CD4-positive, alpha-beta T cell treated with Interleukin-15 for 4 hours (primary cell): ENCODE measurements around the gene CHRM5.

Source experiments
- DNase-seq: peaks from one replicate; pipeline ENCODE4 v3.0.0-alpha.2; 2020; ENCODE audit warnings: low spot score

The CHRM5 gene, protein sequence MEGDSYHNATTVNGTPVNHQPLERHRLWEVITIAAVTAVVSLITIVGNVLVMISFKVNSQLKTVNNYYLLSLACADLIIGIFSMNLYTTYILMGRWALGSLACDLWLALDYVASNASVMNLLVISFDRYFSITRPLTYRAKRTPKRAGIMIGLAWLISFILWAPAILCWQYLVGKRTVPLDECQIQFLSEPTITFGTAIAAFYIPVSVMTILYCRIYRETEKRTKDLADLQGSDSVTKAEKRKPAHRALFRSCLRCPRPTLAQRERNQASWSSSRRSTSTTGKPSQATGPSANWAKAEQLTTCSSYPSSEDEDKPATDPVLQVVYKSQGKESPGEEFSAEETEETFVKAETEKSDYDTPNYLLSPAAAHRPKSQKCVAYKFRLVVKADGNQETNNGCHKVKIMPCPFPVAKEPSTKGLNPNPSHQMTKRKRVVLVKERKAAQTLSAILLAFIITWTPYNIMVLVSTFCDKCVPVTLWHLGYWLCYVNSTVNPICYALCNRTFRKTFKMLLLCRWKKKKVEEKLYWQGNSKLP

DNA sequence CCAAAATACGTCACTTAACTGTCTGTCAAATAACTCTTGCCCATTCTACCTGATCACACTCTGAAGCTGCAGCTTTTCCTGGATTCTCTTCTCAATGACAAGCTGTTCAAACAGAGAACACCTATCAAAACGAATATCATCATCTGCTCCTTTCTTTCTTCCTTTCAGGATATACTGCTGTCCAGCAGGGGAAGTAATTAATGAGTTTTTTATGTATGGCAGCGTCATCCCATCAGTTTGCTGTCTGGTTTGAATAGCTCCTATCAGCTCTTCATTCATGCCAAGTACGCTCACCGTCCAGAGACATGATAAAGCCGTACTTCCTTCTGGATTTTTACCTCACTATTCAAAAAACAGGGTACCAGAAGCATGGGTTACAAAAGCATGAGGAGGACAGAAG is at the start of gene CHRM5:
Gene CHRM5 (plus strand): TSS at position 274 of the 400 bp plus-strand sequence. CDS start 94,221 bp downstream, outside the sequence.
- no peak for DNase-seq

DNA sequence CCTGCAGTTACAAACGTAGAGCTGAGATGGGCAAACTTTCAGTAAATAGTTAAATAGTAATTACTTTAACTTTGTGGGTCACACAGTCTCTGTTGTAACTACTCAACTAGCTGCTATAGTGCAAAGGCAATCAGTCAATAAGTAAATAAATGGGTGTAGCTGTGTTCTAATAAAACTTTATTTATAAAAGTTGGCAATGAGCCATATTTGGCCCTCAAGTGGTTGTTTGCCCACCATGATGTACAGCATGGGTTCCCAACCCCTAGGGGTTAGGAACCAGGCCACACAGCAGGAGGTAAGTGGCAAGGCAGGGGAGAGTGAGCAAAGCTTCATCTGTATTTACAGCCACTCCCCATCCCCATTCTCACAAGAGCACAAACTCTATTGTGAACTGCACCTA is 44.9 kb upstream of the CHRM5 start:
- DNase-seq, result no peak

DNA sequence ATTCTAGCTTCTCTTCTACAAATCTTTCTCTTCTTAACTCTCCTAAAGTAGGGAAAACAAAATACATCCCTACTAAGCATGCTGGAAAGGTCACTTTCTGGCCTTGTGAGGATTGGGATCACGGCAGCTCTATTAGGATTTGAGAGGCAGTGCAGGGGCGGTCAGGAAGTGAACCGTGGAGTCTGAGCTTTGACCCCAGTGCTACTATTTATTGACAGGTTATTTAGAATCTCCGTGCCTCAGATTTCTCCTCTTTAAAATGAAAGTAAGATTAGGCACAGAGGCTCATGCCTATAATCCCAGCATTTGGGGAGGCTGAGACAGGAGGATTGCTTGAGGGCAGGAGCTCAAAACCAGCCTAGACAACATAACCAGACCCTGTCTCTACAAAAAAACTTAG is 42.0 kb upstream of the CHRM5 start:
- no peak for DNase-seq

DNA sequence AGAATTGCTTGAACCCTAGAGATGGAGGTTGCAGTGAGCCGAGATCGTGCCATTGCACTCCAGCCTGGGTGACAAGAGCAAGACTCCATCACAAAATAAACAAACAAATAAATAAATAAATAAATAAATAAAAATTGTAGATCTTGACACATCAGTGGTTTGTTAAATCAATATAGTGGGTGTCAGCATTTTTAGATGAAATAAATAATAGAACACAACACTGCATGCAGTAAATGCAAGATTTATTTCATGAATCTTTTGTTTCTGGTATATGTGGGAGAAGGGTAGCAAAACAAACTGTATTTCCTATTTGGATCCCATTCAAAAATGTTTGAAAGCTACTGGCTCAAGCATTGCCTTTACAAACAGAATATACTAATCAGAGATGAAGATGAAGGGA is 35.6 kb upstream of the CHRM5 start:
- DNase-seq, result no peak

DNA sequence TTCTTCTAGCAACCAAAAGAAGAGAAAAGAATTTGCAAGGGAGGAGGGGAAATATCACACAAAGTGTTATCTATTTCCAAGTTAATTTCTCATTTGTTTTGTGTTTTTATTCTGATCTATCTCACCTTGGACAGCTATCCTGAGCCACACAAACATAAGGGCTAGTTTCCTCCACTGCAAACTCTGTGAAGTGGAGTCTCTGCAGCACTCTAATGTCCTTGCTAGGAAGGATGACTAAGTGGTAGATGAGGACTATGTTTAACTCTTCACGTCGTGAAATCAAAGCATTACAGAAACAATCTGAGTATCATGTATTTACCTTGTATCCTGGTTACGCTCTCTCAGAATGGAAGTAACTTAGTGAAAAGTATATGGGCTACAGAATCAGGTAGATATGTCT is 33.9 kb upstream of the CHRM5 start:
- no peak for DNase-seq

DNA sequence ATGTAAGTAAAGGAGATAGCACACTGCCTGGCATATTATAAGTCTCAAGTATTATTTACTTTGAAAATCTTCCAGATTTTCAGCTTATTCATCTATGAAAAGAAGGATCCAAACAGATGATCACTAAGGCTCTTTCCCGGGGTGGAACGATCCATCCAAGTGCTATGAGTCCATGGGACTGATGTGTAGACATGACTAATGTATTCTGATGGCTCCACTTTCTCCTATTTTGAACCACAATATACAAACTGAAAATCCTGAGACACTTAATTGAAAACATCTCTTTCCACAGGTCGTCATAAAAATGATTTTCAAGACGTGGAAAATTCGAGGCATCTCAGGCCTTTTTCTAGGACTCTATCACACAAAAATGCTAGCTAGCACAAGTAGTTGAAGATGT is 33.4 kb upstream of the CHRM5 start:
- DNase-seq, result no peak

DNA sequence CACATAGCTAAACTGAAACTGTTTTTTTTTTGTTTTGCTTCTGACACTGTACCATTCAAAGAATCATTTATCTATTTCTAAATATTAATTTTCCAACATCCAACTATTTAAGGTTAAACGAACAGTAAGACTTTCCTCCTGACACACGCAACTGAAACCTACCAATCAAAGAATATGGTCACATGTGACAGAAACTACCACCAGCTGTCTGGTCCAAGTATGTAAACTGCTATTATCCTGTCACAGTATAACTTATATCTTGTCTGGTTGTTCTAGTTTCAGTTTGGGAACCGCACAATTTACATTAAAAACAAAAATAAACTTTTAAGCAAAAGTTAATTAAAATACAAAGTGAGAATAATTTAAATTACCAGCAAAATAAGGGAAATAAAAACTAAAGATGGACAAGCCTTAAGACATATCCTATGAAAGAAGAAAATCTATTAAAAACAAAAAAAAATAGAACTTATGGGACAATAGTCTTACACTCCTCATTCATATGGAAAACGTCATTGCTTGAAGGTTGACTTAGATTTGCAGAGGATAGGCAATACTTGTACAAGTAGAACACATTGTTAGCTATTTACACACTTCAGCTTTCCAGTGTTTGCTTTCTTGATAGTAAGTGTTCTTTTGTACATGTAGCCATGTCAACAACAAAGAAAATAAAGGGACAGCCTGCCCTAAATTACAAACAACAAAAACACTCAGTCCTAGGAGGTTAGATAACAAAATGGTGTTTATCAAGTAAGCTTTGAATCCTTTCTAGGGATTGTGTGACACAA is 26.8 kb upstream of the CHRM5 start:
- no peak for DNase-seq

DNA sequence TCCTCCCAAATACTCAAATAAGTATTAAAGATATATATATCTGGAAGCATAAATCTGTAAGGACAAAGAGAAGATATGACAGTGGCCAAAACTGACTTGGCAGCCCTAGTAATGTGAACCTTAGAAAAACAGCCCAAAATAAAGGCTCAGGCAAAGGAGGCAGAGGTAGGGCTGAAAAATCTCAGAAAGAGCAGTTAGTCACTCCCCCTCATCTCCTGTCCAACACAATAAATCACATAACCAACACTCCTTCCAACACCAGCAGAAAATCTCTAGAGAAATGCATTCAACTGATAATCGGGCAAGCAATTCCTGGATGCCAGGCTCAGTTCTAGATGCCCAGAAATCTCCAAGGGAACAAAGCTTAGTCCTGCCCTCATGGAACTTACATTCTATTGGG is 22.1 kb upstream of the CHRM5 start:
- DNase-seq, result no peak

DNA sequence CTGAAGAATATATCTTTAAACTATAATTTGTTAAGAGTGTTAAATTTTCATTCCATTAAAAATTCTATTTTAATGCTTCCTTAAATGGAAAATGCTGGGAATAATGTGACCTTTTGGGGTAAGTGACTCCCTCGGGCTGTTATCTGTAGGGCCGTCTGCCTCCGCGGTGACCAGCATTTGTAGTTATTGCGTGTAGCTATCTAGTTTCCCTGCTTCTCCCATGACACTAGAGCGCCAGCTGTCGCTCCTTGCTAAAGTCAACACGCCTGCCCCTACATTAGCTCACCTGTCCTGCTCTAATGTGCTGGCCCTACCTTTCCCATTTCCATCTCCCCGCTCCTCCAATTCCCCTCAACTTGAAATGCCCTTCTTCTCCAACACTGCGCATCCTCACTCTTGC is 12.4 kb upstream of the CHRM5 start:
- no peak for DNase-seq

DNA sequence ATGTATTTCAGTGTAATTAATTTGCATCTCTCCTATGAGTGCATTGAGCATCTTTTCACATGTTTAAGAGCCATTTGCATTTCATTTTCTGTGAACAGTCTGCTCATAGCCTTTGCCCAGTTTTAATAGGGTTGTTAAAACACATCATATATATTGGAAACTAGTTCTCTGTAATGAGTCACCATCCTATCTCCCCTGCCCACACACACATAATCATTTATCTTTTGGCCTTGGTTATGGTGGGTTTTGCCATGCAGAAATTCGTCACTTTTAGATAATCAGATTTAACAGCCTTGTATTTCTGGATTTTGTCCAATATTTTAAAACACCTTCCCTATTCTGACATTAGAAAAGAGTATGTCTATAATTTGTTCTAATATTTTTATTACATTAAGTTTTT is 11.9 kb upstream of the CHRM5 start:
- no peak for DNase-seq

DNA sequence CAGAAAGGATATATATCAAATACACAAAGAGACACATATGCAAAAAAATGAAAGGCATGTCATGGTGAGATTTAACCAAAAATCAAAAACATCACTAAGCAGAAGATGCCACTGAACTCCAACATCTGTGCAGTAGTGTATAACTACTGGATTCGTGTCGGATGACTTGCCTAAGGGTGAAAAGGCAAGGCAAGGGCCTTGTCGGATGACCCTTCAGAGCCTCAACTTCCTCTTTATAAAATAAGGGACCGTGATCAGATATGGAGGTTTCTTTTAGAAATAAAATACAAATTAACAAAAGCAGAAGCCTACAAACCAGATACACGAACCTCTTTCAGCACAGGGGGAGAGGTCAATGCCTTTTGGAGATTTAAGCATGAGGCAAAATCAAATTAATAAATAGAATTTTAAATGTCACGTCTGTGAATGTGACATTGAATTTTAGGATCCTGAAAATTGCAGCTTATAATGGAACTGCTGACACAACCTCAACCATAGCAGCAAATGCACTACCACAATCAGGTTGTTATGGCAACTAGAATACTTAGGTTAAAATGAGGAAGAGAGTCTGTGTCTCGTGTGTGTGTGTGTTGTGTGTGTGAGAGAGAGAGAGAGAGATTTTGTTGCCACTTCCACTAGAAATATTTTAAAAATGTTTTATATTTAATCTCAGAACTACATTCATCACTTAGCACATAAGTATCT is 8.3 kb upstream of the CHRM5 start:
- DNase-seq, result no peak

DNA sequence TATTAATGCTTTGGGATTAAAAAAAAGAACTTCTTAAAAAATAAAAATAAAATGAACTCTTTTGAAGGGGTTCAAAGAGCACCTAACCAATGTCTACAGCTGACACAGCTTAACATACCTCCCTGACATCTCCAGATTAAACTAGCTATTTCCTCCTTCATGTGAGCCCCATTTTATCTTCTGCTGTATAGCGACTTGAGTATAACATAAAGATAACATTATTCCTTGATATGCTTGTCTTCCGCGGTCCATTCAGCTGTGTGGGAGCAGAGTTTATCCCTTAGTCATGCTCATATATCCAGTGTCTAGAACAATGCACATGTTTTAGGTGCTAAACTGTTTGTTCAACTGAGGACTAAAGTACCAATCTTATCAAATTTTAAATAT is 7.8 kb upstream of the CHRM5 start:
- DNase-seq, result no peak

DNA sequence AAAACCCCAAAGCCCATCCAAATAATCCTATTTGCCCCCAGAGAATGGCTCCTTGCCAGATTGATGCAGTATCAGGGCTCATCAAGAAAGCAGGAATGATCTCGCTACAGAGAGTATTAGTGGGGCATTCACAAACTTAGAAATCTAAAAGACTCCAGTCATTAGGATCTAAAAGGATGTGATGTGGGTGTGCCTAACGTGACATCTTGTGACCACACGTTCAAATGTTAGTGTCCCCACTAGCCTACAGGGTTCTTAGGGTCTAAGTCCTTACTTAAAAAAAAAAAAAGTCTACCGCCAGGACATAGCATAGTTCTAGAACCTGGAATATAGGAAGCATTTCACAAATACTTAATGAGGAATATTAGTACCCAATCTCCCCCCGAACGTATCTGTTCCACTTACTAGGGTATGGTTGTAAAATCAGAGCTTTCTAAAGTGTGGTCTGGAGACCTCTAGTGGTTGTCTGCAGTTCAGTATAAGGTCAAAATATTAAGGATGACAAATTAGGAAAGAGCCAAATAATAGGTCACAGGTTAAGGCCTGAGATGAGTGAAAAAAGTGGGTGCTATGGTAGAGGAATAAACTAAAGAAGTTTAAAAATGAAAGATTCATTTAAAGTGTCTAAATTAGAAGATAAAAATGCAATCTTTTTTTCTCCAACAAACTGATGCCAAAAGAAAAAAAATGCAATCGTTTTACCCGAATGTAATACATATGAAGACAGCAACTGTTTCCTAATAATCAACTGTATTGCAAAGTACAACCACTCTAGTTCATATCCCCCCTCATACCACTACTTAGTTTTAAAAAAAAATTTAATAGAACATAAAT is 4.2 kb upstream of the CHRM5 start:
- no peak for DNase-seq

DNA sequence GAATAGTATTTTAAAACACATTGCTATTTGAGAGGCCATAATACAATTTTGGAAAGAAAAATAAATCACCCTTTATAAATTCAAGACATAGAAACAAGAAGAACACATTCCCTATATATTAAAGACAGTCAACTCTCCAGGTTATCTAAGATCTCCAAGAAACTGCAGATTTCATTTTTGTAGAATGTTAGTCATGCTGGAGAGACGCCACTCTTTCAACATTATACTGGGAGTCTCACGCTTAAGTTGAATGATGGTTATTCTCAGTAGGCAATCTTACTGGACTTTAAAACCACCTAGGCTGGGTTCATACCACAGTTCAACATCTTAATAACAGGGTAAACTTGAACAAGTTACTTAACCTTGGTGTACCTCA is 3.6 kb upstream of the CHRM5 start:
- no peak for DNase-seq

DNA sequence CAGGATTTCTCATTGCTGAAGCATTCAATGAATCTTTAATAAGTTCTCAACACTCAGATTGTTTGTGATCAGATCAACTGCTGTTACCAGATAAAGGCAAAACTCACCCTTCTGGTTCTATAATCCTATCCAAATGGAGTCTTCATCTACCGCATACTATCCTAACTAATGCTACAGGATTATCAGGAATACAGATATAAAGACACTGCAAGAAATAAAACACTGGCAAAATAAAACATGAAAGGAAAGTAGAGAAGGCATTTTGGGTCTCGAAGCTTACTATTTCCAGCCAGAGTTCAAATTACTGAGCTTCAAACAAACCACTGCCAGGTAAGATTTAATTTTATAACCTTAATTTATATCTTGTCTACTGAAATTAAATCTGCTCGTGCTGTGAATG is 524 bp downstream of the CHRM5 start:
- no peak for DNase-seq

DNA sequence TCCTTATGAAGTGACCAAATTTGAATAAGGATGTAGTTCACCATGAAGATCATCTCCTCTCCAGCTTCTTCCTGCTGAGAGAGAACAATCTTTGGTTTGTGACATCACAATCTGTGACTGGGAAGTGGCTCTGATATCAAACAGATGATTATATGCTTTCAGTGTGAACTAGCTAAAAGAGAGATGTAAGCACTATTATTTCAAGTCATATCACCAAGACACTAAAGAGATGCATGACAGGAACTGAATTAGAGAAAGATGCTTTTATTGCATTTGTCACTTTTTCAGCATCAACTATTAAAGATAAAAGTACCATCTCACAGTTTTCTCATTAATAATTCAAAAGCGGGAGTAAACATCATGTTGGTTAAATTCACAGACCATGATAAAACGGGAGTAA is 3.5 kb downstream of the CHRM5 start:
- DNase-seq, result no peak

DNA sequence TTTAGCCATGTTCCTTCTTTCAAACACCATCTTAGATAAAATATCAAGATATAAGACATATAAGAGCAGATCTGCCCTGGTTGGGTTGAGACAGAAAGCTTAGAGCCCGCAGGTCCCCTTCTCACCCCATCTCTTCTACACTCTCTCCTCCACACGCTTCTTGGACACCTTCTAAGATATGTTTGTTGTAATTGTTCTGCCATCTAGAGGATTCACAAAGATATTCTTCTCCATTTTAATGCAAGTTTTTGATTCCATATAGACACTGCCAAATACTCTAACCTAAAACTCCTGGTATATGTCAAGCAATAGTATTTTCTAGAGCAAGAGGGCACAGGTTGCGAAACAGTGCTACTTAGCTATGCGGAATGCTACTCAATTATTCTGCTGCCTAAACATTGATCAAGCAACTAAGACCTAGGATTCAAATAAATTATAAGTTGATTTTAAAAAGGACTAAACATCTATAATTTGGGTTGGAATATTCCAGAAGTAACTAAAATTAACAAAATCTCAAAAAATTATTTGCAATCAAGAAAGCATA is 6.8 kb downstream of the CHRM5 start:
- no peak for DNase-seq

DNA sequence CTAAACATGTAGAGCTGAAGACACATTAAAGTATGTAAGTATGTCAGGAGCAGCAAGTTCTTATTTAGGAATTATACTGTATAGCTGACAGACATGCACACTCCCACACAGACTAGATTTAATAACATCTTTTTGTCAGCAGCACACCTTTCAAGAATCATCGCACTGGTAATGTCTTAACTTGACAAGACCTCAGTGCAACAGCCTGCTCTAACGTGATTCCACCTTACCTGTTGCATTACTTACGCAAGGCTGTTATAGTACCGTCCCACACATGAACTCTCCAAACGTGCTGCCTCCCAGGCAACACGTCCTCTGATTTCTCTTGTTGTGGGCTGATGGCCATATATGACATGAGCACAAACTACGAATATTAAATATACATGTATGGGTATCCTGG is 11.9 kb downstream of the CHRM5 start:
- DNase-seq, result no peak

DNA sequence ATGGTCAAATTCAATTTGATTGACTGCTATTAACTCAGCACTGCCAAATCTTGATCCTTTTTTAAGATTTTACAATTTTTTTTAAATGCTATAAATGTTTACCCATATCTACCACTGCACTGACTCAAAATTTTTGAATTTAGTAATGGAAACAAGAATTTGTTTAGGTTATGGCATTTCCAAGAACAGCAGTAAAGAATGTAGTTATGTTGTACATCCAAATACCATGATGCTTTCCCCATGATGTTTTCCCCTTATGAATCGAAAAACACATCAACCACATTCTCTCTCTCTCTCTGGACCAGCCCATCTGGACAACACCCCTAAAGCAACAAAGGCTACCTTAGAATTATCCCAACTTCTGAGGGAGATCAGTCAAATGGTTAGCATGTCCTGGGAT is 14.2 kb downstream of the CHRM5 start:
- DNase-seq, result no peak

DNA sequence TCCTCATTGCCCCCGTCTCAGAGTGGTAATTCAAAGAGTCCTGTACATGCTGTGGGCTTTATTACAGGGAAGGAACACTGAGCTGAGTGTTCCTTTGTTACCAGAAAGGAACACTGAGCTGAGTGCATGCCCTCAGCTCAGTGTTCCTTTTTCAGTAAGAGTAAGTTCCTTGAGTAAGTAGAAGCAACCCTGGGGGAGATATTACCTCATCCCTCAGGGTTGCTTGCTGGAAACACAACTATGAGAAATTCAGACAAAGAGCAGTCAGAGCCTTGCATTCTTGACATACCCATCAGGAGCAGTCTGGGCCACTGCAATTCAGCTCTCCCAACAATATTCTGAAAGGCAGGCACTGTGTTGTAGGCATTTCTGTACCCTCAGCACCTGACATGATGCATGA is 17.0 kb downstream of the CHRM5 start:
- no peak for DNase-seq

DNA sequence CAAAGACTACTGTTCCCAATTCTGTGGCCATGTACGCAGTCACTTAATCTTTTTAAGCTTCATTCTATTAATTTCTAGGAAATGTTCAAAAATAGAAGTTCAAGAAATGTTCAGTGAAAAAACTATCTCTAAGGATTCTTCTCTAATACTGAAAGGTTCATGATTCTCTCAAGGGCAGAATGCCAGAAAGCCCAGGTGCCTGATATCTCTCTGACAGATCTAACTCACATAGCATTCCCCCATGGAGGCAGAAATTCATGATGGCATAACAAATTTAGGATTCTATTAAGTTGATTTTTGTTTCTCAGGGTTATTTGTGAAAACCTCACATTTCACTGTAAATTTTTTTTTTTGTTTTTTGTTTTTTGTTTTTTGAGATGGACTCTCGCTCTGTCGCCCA is 17.5 kb downstream of the CHRM5 start:
- DNase-seq, result no peak

DNA sequence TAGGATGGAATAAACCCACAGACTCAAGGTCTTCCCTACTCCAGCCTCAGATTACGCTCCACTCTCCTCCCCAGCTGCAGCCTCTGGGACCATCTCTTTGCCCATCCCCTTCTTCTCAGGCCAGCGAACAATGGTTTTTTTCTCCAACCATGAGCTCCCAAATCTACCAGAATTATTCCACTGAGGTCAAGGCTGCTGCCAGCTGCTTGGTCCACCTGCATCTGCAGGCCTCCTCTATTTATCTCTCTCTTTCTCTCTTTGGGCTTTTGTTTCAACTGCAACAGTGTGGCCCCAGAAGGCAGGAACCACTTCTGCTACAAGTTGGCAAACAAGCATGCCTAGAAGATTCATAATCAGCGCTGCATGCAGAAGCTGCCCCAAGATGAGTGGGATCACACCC is 19.1 kb downstream of the CHRM5 start:
- DNase-seq, result no peak
